ENCODE data around the gene LIMS2. TPM values are rescaled to one million over a fixed set of nuclear protein-coding genes. Genes with fewer than 3 reads are reported as not detected.

Gene LIMS2
- total RNA-seq, 1 donor from 2014 or later: 5.7 TPM

DNA sequence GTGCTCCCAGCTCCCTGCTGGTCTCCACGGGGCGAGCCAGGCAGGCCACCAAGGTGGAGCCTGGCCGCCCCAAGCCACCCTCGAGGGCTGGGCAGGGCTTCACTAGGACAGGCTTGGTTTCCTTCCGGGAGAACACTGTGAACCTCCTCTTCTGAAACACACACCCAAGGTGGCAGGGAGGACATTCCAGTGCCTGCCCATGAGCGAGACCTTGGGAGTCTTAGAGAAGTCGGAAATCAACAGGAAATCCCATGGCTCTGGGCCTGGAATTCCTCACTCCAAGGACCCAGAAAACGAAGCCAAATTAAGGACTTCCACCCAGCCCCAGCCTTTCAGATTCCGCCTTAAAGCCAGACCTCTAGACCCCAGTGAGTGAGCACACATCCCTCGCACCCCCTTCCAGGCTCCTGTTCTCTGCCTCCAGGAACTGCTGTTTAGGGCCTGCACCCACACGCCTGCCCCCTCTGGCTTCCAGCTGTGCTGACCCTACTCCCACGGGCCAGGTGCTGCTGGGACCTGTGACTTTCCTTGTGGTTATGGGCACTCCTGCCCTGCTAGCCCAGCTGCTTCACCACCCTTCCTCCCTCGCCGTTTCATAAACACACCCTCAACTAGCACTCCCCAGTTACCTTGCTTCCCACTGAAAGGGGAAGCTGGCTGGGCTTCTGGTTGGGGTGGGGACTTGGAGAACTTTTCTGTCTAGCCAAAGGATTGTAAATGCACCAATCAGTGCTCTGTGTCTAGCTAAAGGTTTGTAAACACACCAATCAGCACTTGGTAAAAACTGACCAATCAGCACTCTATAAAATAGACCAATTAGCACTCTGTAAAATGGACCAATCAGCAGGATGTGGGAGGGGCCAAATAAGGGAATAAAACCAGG, 15.7 kb downstream of the LIMS2 start:
- Histone ChIP-seq H3K27ac (ENCODE audit: low read depth, low read length) (peak overlapping the region; percentile 44), H3K27me3 (ENCODE audit: control insufficient read depth in 3 of 3, insufficient read depth in 3 of 3, low read length in 3 of 3) (peaks cover 0 to 12% (median 0%) of the 10 kb centered on the region in 3 donors), H3K4me3 (ENCODE audit: low read length in 3 of 3) (peak overlapping the region in 2 of 3 donors; percentile 24 to 52), H3K9me3 (ENCODE audit: control insufficient read depth in 3 of 3, low read length in 3 of 3) (no peaks in the 10 kb centered on the region), H3K4me1 (ENCODE audit: control insufficient read depth in 3 of 3, insufficient read depth in 3 of 3, low read length in 3 of 3) (peaks cover 43 to 70% (median 44%) of the 10 kb centered on the region in 3 donors), H3K36me3 (ENCODE audit: control insufficient read depth in 3 of 3, insufficient read depth in 3 of 3, low read length in 3 of 3) (peaks cover 0 to 6% (median 0%) of the 10 kb centered on the region in 3 donors), H3K9ac (ENCODE audit: low read depth in 1 of 3, low read length in 3 of 3) (peak overlapping the region in 1 of 3 donors; percentile 45)

DNA sequence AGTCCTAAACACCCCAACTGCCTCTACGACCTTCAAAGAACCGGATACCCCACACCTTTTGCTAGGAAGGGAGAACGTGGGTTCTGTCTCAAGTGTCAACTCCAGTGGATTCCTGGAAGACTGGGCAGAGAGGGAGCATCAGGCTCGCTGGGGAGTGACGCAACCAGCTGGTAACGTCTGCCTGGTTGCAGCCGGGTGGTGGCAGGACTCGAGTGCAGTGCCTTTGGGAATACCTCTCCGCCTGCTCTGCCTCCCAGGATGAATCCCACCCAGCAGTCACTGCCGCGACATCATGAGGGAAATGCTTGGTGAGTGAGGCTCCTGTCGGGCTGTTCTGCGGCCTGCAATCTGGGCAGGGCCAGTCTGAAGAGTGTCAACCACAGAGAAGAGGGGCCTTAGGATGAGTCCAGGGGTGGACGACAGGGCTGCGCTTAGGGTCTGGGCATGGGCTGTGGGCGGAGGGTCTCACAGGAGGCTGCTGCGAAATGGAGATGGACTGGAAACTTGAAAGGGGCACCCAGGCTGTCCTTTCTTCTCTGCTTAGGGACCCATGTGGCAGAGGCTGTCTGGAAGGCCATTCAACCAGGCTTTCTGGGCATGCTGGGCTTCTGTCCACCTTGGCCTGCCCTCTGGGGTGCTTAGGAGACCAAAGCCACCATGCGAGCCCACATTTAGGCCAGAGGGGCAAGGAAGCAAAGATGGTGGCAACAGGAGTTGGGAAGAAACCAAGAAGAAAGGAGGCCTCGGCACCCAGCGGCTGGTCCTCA, 16.5 kb downstream of the LIMS2 start:
- peak overlapping the region in 1 of 3 donors; percentile 3 for H3K9ac ChIP-seq (ENCODE audit: low read depth in 1 of 3, low read length in 3 of 3)
- H3K36me3 ChIP-seq (ENCODE audit: control insufficient read depth in 3 of 3, insufficient read depth in 3 of 3, low read length in 3 of 3): peaks cover 0 to 9% (median 3%) of the 10 kb centered on the region in 3 donors
- H3K4me3 ChIP-seq (ENCODE audit: low read length in 3 of 3): peak overlapping the region in 1 of 3 donors; percentile 22
- peaks cover 0 to 10% (median 0%) of the 10 kb centered on the region in 3 donors for H3K27me3 ChIP-seq (ENCODE audit: control insufficient read depth in 3 of 3, insufficient read depth in 3 of 3, low read length in 3 of 3)
- no peaks in the 10 kb centered on the region for H3K9me3 ChIP-seq (ENCODE audit: control insufficient read depth in 3 of 3, low read length in 3 of 3)
- peaks cover 41 to 68% (median 44%) of the 10 kb centered on the region in 3 donors for H3K4me1 ChIP-seq (ENCODE audit: control insufficient read depth in 3 of 3, insufficient read depth in 3 of 3, low read length in 3 of 3)
- H3K27ac ChIP-seq (ENCODE audit: low read depth, low read length): peak overlapping the region; percentile 44

GRCh38 chr2:127658146-127658545, 17.2 kb downstream of the LIMS2 start:
- Histone ChIP-seq H3K27ac (ENCODE audit: low read depth, low read length) (no peak overlapping the region), H3K4me3 (ENCODE audit: low read length in 3 of 3) (peak overlapping the region in 1 of 3 donors; percentile 22), H3K27me3 (ENCODE audit: control insufficient read depth in 3 of 3, insufficient read depth in 3 of 3, low read length in 3 of 3) (peaks cover 0 to 8% (median 0%) of the 10 kb centered on the region in 3 donors), H3K9me3 (ENCODE audit: control insufficient read depth in 3 of 3, low read length in 3 of 3) (no peaks in the 10 kb centered on the region), H3K9ac (ENCODE audit: low read depth in 1 of 3, low read length in 3 of 3) (no peak overlapping the region), H3K4me1 (ENCODE audit: control insufficient read depth in 3 of 3, insufficient read depth in 3 of 3, low read length in 3 of 3) (peaks cover 39 to 69% (median 43%) of the 10 kb centered on the region in 3 donors), H3K36me3 (ENCODE audit: control insufficient read depth in 3 of 3, insufficient read depth in 3 of 3, low read length in 3 of 3) (peaks cover 0 to 11% (median 3%) of the 10 kb centered on the region in 3 donors)

GRCh38 chr2:127657232-127657595, 18.1 kb downstream of the LIMS2 start:
- Histone ChIP-seq H3K4me1 (ENCODE audit: control insufficient read depth in 3 of 3, insufficient read depth in 3 of 3, low read length in 3 of 3) (peaks cover 37 to 73% (median 47%) of the 10 kb centered on the region in 3 donors), H3K9me3 (ENCODE audit: control insufficient read depth in 3 of 3, low read length in 3 of 3) (no peaks in the 10 kb centered on the region), H3K9ac (ENCODE audit: low read depth in 1 of 3, low read length in 3 of 3) (no peak overlapping the region), H3K36me3 (ENCODE audit: control insufficient read depth in 3 of 3, insufficient read depth in 3 of 3, low read length in 3 of 3) (peaks cover 0 to 11% (median 3%) of the 10 kb centered on the region in 3 donors), H3K27me3 (ENCODE audit: control insufficient read depth in 3 of 3, insufficient read depth in 3 of 3, low read length in 3 of 3) (peaks cover 0 to 4% (median 0%) of the 10 kb centered on the region in 3 donors), H3K4me3 (ENCODE audit: low read length in 3 of 3) (no peak overlapping the region), H3K27ac (ENCODE audit: low read depth, low read length) (no peak overlapping the region)

GRCh38 chr2:127656569-127657231, 18.6 kb downstream of the LIMS2 start:
- Histone ChIP-seq H3K4me1 (ENCODE audit: control insufficient read depth in 3 of 3, insufficient read depth in 3 of 3, low read length in 3 of 3) (peaks cover 36 to 71% (median 47%) of the 10 kb centered on the region in 3 donors), H3K27me3 (ENCODE audit: control insufficient read depth in 3 of 3, insufficient read depth in 3 of 3, low read length in 3 of 3) (no peaks in the 10 kb centered on the region), H3K4me3 (ENCODE audit: low read length in 3 of 3) (no peak overlapping the region), H3K27ac (ENCODE audit: low read depth, low read length) (no peak overlapping the region), H3K9ac (ENCODE audit: low read depth in 1 of 3, low read length in 3 of 3) (no peak overlapping the region), H3K36me3 (ENCODE audit: control insufficient read depth in 3 of 3, insufficient read depth in 3 of 3, low read length in 3 of 3) (peaks cover 0 to 11% (median 3%) of the 10 kb centered on the region in 3 donors), H3K9me3 (ENCODE audit: control insufficient read depth in 3 of 3, low read length in 3 of 3) (no peaks in the 10 kb centered on the region)

DNA sequence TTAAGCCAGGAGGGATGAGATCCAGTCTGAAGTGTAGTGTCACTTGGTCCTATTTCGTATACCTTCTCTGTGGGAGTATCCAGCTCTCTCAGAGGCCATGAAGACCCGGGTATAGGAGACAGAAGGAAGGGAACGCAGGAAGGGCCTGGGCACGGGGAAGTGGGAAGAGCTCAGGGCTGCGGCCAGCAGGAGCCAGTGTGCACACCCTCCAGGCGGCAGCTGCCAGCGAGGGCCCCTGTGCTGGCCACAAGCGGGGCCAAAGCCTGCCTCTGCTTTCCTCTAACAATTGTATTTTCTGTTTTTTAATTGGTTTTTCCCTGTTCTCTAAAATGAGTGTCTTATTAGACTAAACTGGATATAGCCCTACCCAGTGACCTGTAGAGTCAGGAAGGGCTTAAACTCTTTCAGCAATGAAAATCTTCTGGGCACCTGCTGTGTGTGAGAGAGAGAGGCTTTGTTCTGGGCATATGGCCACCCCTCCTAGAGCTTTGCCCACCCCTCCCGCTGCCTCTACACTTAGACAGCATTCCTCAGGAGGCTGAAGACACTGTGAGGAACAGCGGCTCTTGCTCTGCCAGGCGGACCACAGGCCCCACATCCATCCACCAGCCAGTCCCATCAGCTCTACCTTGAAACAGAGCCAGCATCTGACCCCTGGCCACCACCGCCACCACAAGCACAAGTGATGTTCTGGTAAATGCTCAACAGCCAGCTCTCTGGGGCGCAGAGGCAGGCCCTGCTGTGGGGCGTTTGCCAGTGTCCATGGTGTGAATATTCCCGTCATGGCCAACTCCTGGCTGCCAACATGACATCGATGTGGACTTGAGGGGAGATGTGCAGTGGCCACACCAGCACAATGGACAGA, 19.9 kb downstream of the LIMS2 start:
- H3K9me3 ChIP-seq (ENCODE audit: control insufficient read depth in 3 of 3, low read length in 3 of 3): no peaks in the 10 kb centered on the region
- peaks cover 0 to 11% (median 3%) of the 10 kb centered on the region in 3 donors for H3K36me3 ChIP-seq (ENCODE audit: control insufficient read depth in 3 of 3, insufficient read depth in 3 of 3, low read length in 3 of 3)
- H3K4me3 ChIP-seq (ENCODE audit: low read length in 3 of 3): no peak overlapping the region
- H3K9ac ChIP-seq (ENCODE audit: low read depth in 1 of 3, low read length in 3 of 3): peak overlapping the region in 1 of 3 donors; percentile 40
- no peaks in the 10 kb centered on the region for H3K27me3 ChIP-seq (ENCODE audit: control insufficient read depth in 3 of 3, insufficient read depth in 3 of 3, low read length in 3 of 3)
- no peak overlapping the region for H3K27ac ChIP-seq (ENCODE audit: low read depth, low read length)
- H3K4me1 ChIP-seq (ENCODE audit: control insufficient read depth in 3 of 3, insufficient read depth in 3 of 3, low read length in 3 of 3): peaks cover 28 to 72% (median 37%) of the 10 kb centered on the region in 3 donors

DNA sequence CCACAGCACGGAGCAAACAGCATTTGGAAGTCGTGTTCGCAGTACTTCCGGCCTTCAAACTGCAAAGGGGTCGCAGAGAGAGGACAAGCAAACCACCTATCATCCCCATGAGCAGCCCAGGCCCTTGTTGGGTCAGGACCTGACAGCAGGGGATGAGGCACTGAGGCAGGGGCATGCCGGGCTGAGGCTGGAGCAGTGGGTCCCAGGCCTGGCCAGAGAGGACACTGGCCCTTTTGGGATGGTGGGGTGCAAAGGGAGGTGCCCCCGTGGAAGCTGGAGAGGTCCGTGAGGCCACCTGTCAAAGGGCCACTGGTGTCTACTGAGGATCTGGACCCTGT, 20.5 kb downstream of the LIMS2 start:
- no peaks in the 10 kb centered on the region for H3K27me3 ChIP-seq (ENCODE audit: control insufficient read depth in 3 of 3, insufficient read depth in 3 of 3, low read length in 3 of 3)
- no peak overlapping the region for H3K4me3 ChIP-seq (ENCODE audit: low read length in 3 of 3)
- no peak overlapping the region for H3K27ac ChIP-seq (ENCODE audit: low read depth, low read length)
- H3K36me3 ChIP-seq (ENCODE audit: control insufficient read depth in 3 of 3, insufficient read depth in 3 of 3, low read length in 3 of 3): peaks cover 0 to 9% (median 3%) of the 10 kb centered on the region in 3 donors
- no peak overlapping the region for H3K9ac ChIP-seq (ENCODE audit: low read depth in 1 of 3, low read length in 3 of 3)
- H3K9me3 ChIP-seq (ENCODE audit: control insufficient read depth in 3 of 3, low read length in 3 of 3): no peaks in the 10 kb centered on the region
- peaks cover 28 to 77% (median 36%) of the 10 kb centered on the region in 3 donors for H3K4me1 ChIP-seq (ENCODE audit: control insufficient read depth in 3 of 3, insufficient read depth in 3 of 3, low read length in 3 of 3)

GRCh38 chr2:127654084-127654837, 21.1 kb downstream of the LIMS2 start:
- H3K27ac ChIP-seq (ENCODE audit: low read depth, low read length): no peak overlapping the region
- H3K9me3 ChIP-seq (ENCODE audit: control insufficient read depth in 3 of 3, low read length in 3 of 3): no peaks in the 10 kb centered on the region
- H3K4me1 ChIP-seq (ENCODE audit: control insufficient read depth in 3 of 3, insufficient read depth in 3 of 3, low read length in 3 of 3): peaks cover 27 to 80% (median 38%) of the 10 kb centered on the region in 3 donors
- H3K36me3 ChIP-seq (ENCODE audit: control insufficient read depth in 3 of 3, insufficient read depth in 3 of 3, low read length in 3 of 3): peaks cover 0 to 9% (median 3%) of the 10 kb centered on the region in 3 donors
- no peaks in the 10 kb centered on the region for H3K27me3 ChIP-seq (ENCODE audit: control insufficient read depth in 3 of 3, insufficient read depth in 3 of 3, low read length in 3 of 3)
- no peak overlapping the region for H3K9ac ChIP-seq (ENCODE audit: low read depth in 1 of 3, low read length in 3 of 3)
- H3K4me3 ChIP-seq (ENCODE audit: low read length in 3 of 3): no peak overlapping the region
